PC-9 (cell line): Measurements from ENCODE around the gene PI3. TPM values are rescaled to one million over a fixed set of nuclear protein-coding genes. Genes with fewer than 3 reads are reported as not detected.

ENCODE experiments used
- BruUV-seq: library from RNA; stranded (reverse); fragments of 400-500 nt; replicated peaks from 2 replicates; lab custom pipeline; 2021; lab: Mats Ljungman, UMichigan
- CTCF ChIA-PET: fragments of 300-600 bp; sonication (Branson Sonifier 250); formaldehyde crosslinking; loops from one replicate; lab custom pipeline; 2022; ENCODE audit warnings: antibody characterized with exemption; lab: Charles Lee
- POLR2A ChIA-PET: fragments of 300-600 bp; sonication (Branson Sonifier 250); formaldehyde crosslinking; loops from one replicate; lab custom pipeline; 2022; ENCODE audit warnings: antibody characterized with exemption; ENCODE audit not compliant: unreplicated experiment; lab: Charles Lee
- DNase-seq, 2 experiments: peaks; one replicate each; pipeline versions ENCODE4 v3.0.0 to v3.0.0-alpha.2; 2015 to 2022; ENCODE audit warnings: mixed read lengths in 1 of 2
- H2AFZ ChIP-seq: fragments of 200-600 bp; sonication (generic); 2 replicates; pipeline ENCODE4 v1.8.1; 2017; ENCODE audit warnings: antibody characterized with exemption
- H3F3A ChIP-seq: fragments of 200-600 bp; sonication (generic); 2 replicates; pipeline ENCODE4 v1.8.1; 2017; ENCODE audit warnings: antibody characterized with exemption, mild to moderate bottlenecking, low read depth; ENCODE audit not compliant: insufficient read depth
- H3K27ac ChIP-seq: fragments of 200-600 bp; sonication (generic); 2 replicates; pipeline ENCODE4 v1.6.1; 2016; ENCODE audit warnings: mixed run types
- H3K27me3 ChIP-seq: fragments of 200-600 bp; sonication (generic); 2 replicates; pipeline ENCODE4 v1.6.1; 2016; ENCODE audit warnings: low read depth, mixed run types; ENCODE audit not compliant: insufficient read depth
- H3K36me3 ChIP-seq: fragments of 200-600 bp; sonication (generic); 2 replicates; pipeline ENCODE4 v1.6.1; 2016; ENCODE audit warnings: low read depth, mixed run types
- H3K4me1 ChIP-seq: fragments of 200-600 bp; sonication (generic); replicated peaks from 2 replicates; pipeline ENCODE4 v1.6.1; 2016; ENCODE audit warnings: mixed run types; ENCODE audit not compliant: insufficient read depth
- H3K4me2 ChIP-seq: fragments of 200-600 bp; sonication (generic); 2 replicates; pipeline ENCODE4 v1.6.1; 2017; ENCODE audit warnings: mixed run types
- H3K4me3 ChIP-seq: fragments of 200-600 bp; sonication (generic); 2 replicates; pipeline ENCODE4 v1.6.1; 2016; ENCODE audit warnings: mixed run types
- H3K79me2 ChIP-seq: fragments of 200-600 bp; sonication (generic); 2 replicates; pipeline ENCODE4 v1.6.1; 2017; ENCODE audit warnings: low read depth, mixed run types
- H3K9me2 ChIP-seq: fragments of 200-600 bp; sonication (generic); 2 replicates; pipeline ENCODE4 v1.8.1; 2017; ENCODE audit warnings: mild to moderate bottlenecking; ENCODE audit not compliant: insufficient read depth
- H3K9me3 ChIP-seq: fragments of 200-600 bp; sonication (generic); 2 replicates; pipeline ENCODE4 v1.8.1; 2016; ENCODE audit warnings: low read depth; ENCODE audit not compliant: insufficient read depth
- H4K20me1 ChIP-seq: fragments of 200-600 bp; sonication (generic); 2 replicates; pipeline ENCODE4 v1.8.1; 2017; ENCODE audit not compliant: insufficient read depth
- EZH2 ChIP-seq: fragments of 200-600 bp; sonication (generic); IDR thresholded peaks from 2 replicates; pipeline ENCODE4 v1.8.0; 2017; ENCODE audit warnings: antibody characterized with exemption, low read depth
- intact Hi-C: fragments of 100-400 bp; cut with micrococcal nuclease; formaldehyde crosslinking; loops from one replicate; pipeline ENCODE4 v1.10.0; 2022; ENCODE audit not compliant: unreplicated experiment
- total RNA-seq: library from RNA; stranded (reverse); gene quantifications from 2 replicates; pipeline ENCODE4 v1.2.3, GENCODE V29; 2021
- TF ChIP-seq, protein P1 (sequence below): fragments of 200-600 bp; sonication (generic); conservative IDR thresholded peaks from 2 replicates; pipeline ENCODE4 v1.6.1; 2017; ENCODE audit warnings: mixed run types, antibody characterized with exemption, mild to moderate bottlenecking, moderate library complexity

The PI3 gene
- total RNA-seq, 1 experiment from 2014 or later: 6.6 TPM

DNA sequence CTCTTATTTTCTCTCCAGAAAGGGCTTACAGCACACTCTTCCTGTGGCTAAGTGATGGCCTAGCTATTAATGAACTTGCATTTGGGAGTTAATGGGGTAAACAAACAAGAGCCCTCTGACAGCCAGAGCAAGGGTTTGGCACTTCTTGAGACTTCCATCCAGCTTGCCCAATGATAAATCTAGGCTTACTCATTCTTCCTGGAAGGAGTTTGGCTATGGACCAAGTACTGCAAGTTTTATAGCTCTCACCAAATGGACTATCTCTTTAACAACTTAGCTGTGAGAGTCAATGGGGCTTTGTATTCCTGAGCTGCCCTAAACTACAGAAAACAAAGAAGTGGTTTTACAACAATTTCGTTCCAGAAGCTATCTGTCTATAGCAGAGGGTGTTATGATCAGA, 16.7 kb upstream of the PI3 start:
- DNase-seq: peak in 1 of 2 experiments; percentile 85
- Histone ChIP-seq H4K20me1 (no peaks in the 10 kb centered on the region), H3K9me3 (peaks cover 17% of the 10 kb centered on the region), H3K36me3 (no peaks in the 10 kb centered on the region), H3F3A (peaks cover 17% of the 10 kb centered on the region), H3K4me1 (peaks cover 22% of the 10 kb centered on the region), H3K4me2 (peak overlapping the region; percentile 46), H3K27me3 (no peaks in the 10 kb centered on the region), H3K9me2 (no peaks in the 10 kb centered on the region), H3K79me2 (no peaks in the 10 kb centered on the region), H3K27ac (no peak overlapping the region), H2AFZ (no peak overlapping the region), H3K4me3 (no peak overlapping the region)
- no TSS peak for BruUV-seq
- intact Hi-C loops: no loop called here
- POLR2A ChIA-PET: interaction anchor here (0.6 kb wide), 2 partner anchors 13 to 101 kb away, joined by 3 to 10 read pairs; no protein-coding TSS in a partner anchor
- CTCF ChIA-PET: no interaction called here
- TF ChIP-seq EZH2: no peak
- TF ChIP-seq, protein P1, sequence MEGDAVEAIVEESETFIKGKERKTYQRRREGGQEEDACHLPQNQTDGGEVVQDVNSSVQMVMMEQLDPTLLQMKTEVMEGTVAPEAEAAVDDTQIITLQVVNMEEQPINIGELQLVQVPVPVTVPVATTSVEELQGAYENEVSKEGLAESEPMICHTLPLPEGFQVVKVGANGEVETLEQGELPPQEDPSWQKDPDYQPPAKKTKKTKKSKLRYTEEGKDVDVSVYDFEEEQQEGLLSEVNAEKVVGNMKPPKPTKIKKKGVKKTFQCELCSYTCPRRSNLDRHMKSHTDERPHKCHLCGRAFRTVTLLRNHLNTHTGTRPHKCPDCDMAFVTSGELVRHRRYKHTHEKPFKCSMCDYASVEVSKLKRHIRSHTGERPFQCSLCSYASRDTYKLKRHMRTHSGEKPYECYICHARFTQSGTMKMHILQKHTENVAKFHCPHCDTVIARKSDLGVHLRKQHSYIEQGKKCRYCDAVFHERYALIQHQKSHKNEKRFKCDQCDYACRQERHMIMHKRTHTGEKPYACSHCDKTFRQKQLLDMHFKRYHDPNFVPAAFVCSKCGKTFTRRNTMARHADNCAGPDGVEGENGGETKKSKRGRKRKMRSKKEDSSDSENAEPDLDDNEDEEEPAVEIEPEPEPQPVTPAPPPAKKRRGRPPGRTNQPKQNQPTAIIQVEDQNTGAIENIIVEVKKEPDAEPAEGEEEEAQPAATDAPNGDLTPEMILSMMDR: no peak

DNA sequence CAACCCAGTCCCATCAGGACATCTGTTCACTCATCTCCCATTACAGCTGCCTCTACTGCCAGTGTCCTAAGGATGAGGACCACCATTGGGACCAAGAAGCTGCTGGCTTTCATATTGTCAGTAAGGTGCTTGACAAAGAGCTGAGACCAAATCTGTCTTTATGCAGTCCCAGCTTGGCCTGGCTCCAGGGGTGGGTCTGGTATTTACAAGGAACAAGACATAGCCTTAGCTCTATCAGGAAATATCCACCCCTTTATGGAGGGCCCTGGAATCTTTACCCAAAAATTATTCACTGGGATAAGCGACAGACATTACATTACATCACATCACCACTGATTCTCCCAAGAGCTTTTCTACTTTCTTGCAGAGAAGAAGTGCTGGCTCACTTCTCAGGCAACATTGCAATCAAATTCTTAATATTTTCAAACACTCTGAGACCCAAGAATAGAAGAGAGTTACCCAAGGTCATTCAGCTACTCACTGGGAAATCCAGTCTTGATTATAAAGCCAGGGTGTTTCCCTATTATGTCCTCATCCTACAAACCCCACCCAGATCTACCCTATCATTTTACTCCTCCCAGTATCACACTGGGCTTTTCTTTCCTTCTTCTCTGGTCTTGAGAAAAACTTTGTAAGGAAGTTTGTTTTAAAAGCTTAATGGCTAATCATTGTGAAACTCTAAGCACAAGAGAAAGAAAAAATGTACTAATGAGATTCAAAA, 11.5 kb upstream of the PI3 start:
- Histone ChIP-seq H3K9me3 (peaks cover 10% of the 10 kb centered on the region), H3K27me3 (no peaks in the 10 kb centered on the region), H3K79me2 (no peaks in the 10 kb centered on the region), H3K27ac (no peak overlapping the region), H3F3A (peaks cover 7% of the 10 kb centered on the region), H3K4me3 (no peak overlapping the region), H3K9me2 (no peaks in the 10 kb centered on the region), H3K4me2 (no peak overlapping the region), H3K4me1 (peaks cover 3% of the 10 kb centered on the region), H3K36me3 (no peaks in the 10 kb centered on the region), H2AFZ (no peak overlapping the region), H4K20me1 (no peaks in the 10 kb centered on the region)
- TF ChIP-seq, protein P1: no peak
- TF ChIP-seq EZH2: no peak
- no TSS peak for BruUV-seq
- CTCF ChIA-PET: no interaction called here
- intact Hi-C loops: no loop called here
- no peak for DNase-seq
- POLR2A ChIA-PET: no interaction called here

DNA sequence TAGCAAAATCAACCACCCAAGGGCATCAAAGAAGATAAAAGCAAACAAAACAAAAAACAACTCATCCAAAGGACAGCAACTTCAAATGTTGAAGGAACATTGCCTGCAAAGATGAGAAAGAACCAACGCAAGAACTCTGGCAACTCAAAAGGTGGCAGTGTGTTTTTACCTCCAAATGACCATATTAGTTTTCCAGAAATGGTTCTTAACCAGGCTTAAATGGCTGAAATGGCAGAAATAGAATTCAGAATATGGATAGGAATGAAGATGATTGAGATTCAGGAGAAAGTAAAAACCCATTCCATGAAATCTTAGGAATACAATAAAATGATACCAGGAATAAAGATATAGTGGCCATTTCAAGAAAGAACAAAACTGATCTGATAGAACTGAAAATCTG, 9.8 kb upstream of the PI3 start:
- Histone ChIP-seq H3K4me3 (no peak overlapping the region), H3F3A (no peaks in the 10 kb centered on the region), H3K9me2 (no peaks in the 10 kb centered on the region), H3K79me2 (no peaks in the 10 kb centered on the region), H3K4me1 (no peaks in the 10 kb centered on the region), H3K9me3 (peaks cover 9% of the 10 kb centered on the region), H3K36me3 (no peaks in the 10 kb centered on the region), H3K4me2 (no peak overlapping the region), H4K20me1 (no peaks in the 10 kb centered on the region), H2AFZ (no peak overlapping the region), H3K27ac (no peak overlapping the region), H3K27me3 (no peaks in the 10 kb centered on the region)
- no peak for DNase-seq
- CTCF ChIA-PET: no interaction called here
- intact Hi-C loops: no loop called here
- no TSS peak for BruUV-seq
- TF ChIP-seq, protein P1: no peak
- TF ChIP-seq EZH2: no peak
- POLR2A ChIA-PET: no interaction called here
